ENCODE data around the gene EXOC4. TPM values are rescaled to one million over a fixed set of nuclear protein-coding genes. Genes with fewer than 3 reads are reported as not detected.

Gene EXOC4
- total RNA-seq, 1 experiment from 2014 or later: 75.8 TPM

DNA sequence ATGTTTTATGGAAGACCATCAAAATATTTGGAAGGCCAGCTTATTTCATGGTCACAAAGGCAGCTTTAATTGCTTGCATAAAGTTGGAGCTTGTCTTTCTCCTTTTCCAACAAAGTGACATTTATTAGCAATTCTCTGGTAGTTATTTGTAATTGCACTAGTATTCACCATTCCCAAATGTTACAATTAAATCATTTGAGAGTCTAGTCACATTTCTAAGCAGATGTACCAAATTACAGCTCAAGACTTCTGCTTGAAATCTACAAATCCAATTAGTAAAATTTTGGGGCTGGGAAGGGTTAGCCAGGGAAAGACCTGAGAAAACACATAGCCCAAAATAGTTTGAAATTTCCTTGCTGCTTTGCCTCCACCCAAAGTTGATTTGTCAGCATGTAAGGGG is 498.2 kb downstream of the EXOC4 start:
- no peak overlapping the region for H2BK120ac ChIP-seq (ENCODE audit: low read depth, low read length, poor library complexity, severe bottlenecking)
- Mint-ChIP-seq H3K36me3 (ENCODE audit: insufficient read depth in 1 of 3, low read depth in 3 of 3) (no peaks in the 10 kb centered on the region; a peak in 1 of 7 replicates), H3K4me1 (peaks cover 27% of the 10 kb centered on the region in 2 experiments), H3K9me3 (no peaks in the 10 kb centered on the region), H3K27ac (no peak overlapping the region), H3K4me3 (no peak overlapping the region), H3K27me3 (ENCODE audit: low read depth) (no peaks in the 10 kb centered on the region)
- no peak overlapping the region for H2BK15ac ChIP-seq (ENCODE audit: low read depth, low read length)
- H4K20me1 ChIP-seq (ENCODE audit: control insufficient read depth, insufficient read depth, insufficient read length): no peaks in the 10 kb centered on the region
- H3K4me1 ChIP-seq (ENCODE audit: insufficient read depth, low read length): no peaks in the 10 kb centered on the region; the same call in 1 of the 2 replicates
- H4K91ac ChIP-seq (ENCODE audit: insufficient read length, low read depth, low read length): no peak overlapping the region
- H3K9me3 ChIP-seq (ENCODE audit: control insufficient read depth, low read depth, low read length): no peaks in the 10 kb centered on the region
- H2BK5ac ChIP-seq (ENCODE audit: insufficient read length, low read length): no peak overlapping the region
- H3K23ac ChIP-seq (ENCODE audit: insufficient read length, low read depth, low read length): no peak overlapping the region
- no peak overlapping the region for H2BK12ac ChIP-seq (ENCODE audit: insufficient read length, low read depth, low read length)
- no peak overlapping the region for H3K9ac ChIP-seq (ENCODE audit: extremely low read depth, insufficient read length, low read length)
- H3K27me3 ChIP-seq (ENCODE audit: insufficient read depth, low read length): no peaks in the 10 kb centered on the region
- no peak overlapping the region for H3K14ac ChIP-seq (ENCODE audit: insufficient read depth, low read length)
- no peak overlapping the region for H3K4ac ChIP-seq (ENCODE audit: low read depth, low read length)
- H3K4me2 ChIP-seq (ENCODE audit: insufficient read depth, insufficient read length, low read length): no peak overlapping the region
- H4K8ac ChIP-seq (replicated peaks; ENCODE audit: insufficient read length, low read depth, low read length): no peak overlapping the region
- H2AK5ac ChIP-seq (ENCODE audit: insufficient read length, low read length): no peak overlapping the region
- H3K56ac ChIP-seq (ENCODE audit: insufficient read length, low read depth, low read length): no peak overlapping the region
- no peaks in the 10 kb centered on the region for H3K79me1 ChIP-seq (ENCODE audit: insufficient read depth, low read depth, low read length, poor library complexity, severe bottlenecking)
- no peak for DNase-seq
- H2AFZ ChIP-seq (ENCODE audit: low read length): no peak overlapping the region
- H3T11ph ChIP-seq (ENCODE audit: low read length): no peak overlapping the region
- H3K27ac ChIP-seq (ENCODE audit: insufficient read length, low read depth, low read length): no peak overlapping the region
- H3K23me2 ChIP-seq (ENCODE audit: insufficient read length, low read depth, low read length, poor library complexity, severe bottlenecking): no peaks in the 10 kb centered on the region
- no peaks in the 10 kb centered on the region for H3K79me2 ChIP-seq (ENCODE audit: insufficient read depth, low read length)
- no peak overlapping the region for H3K18ac ChIP-seq (ENCODE audit: insufficient read length, low read depth, low read length)
- no peak overlapping the region for H2BK20ac ChIP-seq (ENCODE audit: low read depth, low read length, poor library complexity, severe bottlenecking)
- TF ChIP-seq, protein P1, sequence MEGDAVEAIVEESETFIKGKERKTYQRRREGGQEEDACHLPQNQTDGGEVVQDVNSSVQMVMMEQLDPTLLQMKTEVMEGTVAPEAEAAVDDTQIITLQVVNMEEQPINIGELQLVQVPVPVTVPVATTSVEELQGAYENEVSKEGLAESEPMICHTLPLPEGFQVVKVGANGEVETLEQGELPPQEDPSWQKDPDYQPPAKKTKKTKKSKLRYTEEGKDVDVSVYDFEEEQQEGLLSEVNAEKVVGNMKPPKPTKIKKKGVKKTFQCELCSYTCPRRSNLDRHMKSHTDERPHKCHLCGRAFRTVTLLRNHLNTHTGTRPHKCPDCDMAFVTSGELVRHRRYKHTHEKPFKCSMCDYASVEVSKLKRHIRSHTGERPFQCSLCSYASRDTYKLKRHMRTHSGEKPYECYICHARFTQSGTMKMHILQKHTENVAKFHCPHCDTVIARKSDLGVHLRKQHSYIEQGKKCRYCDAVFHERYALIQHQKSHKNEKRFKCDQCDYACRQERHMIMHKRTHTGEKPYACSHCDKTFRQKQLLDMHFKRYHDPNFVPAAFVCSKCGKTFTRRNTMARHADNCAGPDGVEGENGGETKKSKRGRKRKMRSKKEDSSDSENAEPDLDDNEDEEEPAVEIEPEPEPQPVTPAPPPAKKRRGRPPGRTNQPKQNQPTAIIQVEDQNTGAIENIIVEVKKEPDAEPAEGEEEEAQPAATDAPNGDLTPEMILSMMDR (conservative IDR thresholded peaks at IDR 0.05): no peak
- H4K5ac ChIP-seq (ENCODE audit: insufficient read length, low read depth, low read length): no peak overlapping the region
